ENCODE measurements around the gene CLK3. TPM values are rescaled to one million over a fixed set of nuclear protein-coding genes. Genes with fewer than 3 reads are reported as not detected.

Gene CLK3
- polyA plus RNA-seq, 2 of the 4 experiments (the other 2 are of a cell fraction) = 35.7 to 48.2 TPM

DNA sequence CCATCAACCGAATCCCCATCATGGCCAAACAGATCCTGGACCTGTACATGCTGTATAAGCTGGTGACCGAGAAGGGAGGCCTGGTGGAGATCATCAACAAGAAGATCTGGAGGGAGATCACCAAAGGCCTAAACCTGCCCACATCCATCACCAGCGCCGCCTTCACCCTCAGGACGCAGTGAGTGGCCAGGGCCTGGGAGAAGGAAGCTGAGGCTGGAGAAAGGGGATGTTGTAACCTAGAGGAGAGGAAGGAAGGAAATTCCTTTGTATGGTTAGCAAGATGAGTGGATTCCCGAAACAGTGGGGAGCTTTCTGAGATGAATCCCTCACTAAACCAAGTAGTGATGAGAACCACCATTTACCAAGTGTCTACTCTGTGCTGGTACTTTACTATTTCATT lies 25.8 kb upstream of the CLK3 start:
- CTCF ChIA-PET = interaction anchor here (0.7 kb wide), 1 partner anchor 15 kb away, joined by 3 read pairs; no protein-coding TSS in a partner anchor
- POLR2A ChIA-PET = no interaction called here
- no peaks in the 10 kb centered on the region for H3K4me1 ChIP-seq
- FAIRE-seq (no peak), ATAC-seq (no peak), DNase-seq (ENCODE audit: low read depth in 1 of 2, low spot score in 1 of 2) (no peak)
- H3K4me3 ChIP-seq = no peak overlapping the region
- no peaks in the 10 kb centered on the region for H3K9me3 ChIP-seq
- no peak overlapping the region for H3K4me2 ChIP-seq
- no peak overlapping the region for H3K27ac ChIP-seq
- TF ChIP-seq SREBF2 (IDR thresholded peaks at IDR 0.05) (no peak), RARB (CRISPR knock-in tag; IDR thresholded peaks at IDR 0.05) (no peak), BHLHE40 (IDR thresholded peaks at IDR 0.05; ENCODE audit: low read depth, low read length) (no peak), CEBPB (IDR thresholded peaks at IDR 0.05) (no peak)
- TF ChIP-seq, protein P1, sequence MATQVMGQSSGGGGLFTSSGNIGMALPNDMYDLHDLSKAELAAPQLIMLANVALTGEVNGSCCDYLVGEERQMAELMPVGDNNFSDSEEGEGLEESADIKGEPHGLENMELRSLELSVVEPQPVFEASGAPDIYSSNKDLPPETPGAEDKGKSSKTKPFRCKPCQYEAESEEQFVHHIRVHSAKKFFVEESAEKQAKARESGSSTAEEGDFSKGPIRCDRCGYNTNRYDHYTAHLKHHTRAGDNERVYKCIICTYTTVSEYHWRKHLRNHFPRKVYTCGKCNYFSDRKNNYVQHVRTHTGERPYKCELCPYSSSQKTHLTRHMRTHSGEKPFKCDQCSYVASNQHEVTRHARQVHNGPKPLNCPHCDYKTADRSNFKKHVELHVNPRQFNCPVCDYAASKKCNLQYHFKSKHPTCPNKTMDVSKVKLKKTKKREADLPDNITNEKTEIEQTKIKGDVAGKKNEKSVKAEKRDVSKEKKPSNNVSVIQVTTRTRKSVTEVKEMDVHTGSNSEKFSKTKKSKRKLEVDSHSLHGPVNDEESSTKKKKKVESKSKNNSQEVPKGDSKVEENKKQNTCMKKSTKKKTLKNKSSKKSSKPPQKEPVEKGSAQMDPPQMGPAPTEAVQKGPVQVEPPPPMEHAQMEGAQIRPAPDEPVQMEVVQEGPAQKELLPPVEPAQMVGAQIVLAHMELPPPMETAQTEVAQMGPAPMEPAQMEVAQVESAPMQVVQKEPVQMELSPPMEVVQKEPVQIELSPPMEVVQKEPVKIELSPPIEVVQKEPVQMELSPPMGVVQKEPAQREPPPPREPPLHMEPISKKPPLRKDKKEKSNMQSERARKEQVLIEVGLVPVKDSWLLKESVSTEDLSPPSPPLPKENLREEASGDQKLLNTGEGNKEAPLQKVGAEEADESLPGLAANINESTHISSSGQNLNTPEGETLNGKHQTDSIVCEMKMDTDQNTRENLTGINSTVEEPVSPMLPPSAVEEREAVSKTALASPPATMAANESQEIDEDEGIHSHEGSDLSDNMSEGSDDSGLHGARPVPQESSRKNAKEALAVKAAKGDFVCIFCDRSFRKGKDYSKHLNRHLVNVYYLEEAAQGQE (IDR thresholded peaks at IDR 0.05) = no peak
- whole genome bisulfite sequencing (ENCODE audit: missing lambda C conversion rate) = 95% methylated on average over 6 of the region's 6 CpGs

DNA sequence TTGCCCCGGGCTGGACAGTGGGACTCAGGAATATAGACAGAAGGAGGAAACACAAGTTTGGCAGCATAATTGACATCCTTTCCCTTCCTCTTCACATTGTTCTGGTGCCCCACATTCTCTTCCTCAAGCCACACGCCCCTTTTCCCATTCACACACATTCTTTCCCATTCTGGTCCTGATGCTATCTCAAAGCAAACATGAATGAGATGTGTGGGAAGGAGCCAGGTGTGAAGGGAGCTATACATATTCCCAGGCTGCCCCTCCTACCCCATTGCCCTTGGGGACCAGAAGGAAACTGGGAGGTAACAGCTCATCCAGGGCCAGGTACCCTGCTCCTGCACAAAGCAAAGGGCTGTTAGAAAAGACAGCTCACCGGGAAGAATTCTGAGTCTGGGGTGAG lies 23.4 kb upstream of the CLK3 start:
- Histone ChIP-seq H3K4me1 (no peaks in the 10 kb centered on the region), H3K4me3 (no peak overlapping the region), H3K27ac (no peak overlapping the region), H3K9me3 (no peaks in the 10 kb centered on the region), H3K4me2 (no peak overlapping the region)
- no peak for FAIRE-seq
- no peak for TF ChIP-seq KDM1A (IDR thresholded peaks at IDR 0.05; ENCODE audit: low read depth)
- no peak for TF ChIP-seq POLR2AphosphoS2 (conservative IDR thresholded peaks at IDR 0.05; ENCODE audit: low read length)
- no peak for TF ChIP-seq HEYL (CRISPR knock-in tag; IDR thresholded peaks at IDR 0.05)
- no peak for TF ChIP-seq HOXA7 (CRISPR knock-in tag; IDR thresholded peaks at IDR 0.05)
- TF ChIP-seq EHF (CRISPR knock-in tag; IDR thresholded peaks at IDR 0.05) = no peak
- TF ChIP-seq SREBF2 (IDR thresholded peaks at IDR 0.05) = no peak
- TF ChIP-seq SMC3 (IDR thresholded peaks at IDR 0.05) = no peak
- TF ChIP-seq, protein P2, sequence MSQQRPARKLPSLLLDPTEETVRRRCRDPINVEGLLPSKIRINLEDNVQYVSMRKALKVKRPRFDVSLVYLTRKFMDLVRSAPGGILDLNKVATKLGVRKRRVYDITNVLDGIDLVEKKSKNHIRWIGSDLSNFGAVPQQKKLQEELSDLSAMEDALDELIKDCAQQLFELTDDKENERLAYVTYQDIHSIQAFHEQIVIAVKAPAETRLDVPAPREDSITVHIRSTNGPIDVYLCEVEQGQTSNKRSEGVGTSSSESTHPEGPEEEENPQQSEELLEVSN (IDR thresholded peaks at IDR 0.05; ENCODE audit: borderline replicate concordance, low read depth) = no peak
- TF ChIP-seq, protein P1 (IDR thresholded peaks at IDR 0.05) = no peak
- TF ChIP-seq, protein P3, sequence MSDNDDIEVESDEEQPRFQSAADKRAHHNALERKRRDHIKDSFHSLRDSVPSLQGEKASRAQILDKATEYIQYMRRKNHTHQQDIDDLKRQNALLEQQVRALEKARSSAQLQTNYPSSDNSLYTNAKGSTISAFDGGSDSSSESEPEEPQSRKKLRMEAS (IDR thresholded peaks at IDR 0.05) = no peak
- TF ChIP-seq NR3C1 (IDR thresholded peaks at IDR 0.05) = no peak
- no peak for TF ChIP-seq NFE2L2 (conservative IDR thresholded peaks at IDR 0.05; ENCODE audit: low read length)
- ChIA-PET CTCF (interaction anchor here (1.0 to 1.6 kb wide), 2 partner anchors 13 to 39 kb away, joined by 3 to 4 read pairs; no protein-coding TSS in a partner anchor), POLR2A (no interaction called here)
- no peak for DNase-seq (ENCODE audit: low read depth in 1 of 2, low spot score in 1 of 2)
- no peak for ATAC-seq
- 64% methylated on average over 3 of the region's 3 CpGs for WGBS (ENCODE audit: missing lambda C conversion rate)

DNA sequence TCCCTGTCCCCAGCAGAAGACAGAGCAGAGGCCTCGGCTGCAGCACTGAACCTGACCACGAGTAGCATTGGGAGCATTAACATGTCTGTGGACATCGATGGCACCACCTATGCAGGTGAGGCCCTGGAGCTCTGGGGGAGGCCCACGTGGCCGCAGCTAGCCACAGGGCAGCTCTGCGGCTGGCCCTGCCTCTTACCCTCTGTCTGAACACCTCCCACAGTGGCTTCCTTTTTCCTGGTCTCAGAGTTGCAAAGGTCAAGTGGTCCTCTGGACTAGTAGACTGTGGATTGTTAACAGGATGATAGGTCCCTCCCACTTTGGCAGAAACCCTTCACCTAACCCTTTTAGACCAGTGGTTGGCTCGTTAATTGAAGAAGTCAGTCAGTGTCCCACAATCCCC lies 22.5 kb upstream of the CLK3 start:
- TF ChIP-seq, protein P3 (IDR thresholded peaks at IDR 0.05) = no peak
- TF ChIP-seq RAD21 (conservative IDR thresholded peaks at IDR 0.05 in 1 of 2, IDR thresholded peaks at IDR 0.05 in 1 of 2) = no peak
- no peak for TF ChIP-seq HOXB5 (CRISPR knock-in tag; IDR thresholded peaks at IDR 0.05)
- no peak for TF ChIP-seq HEYL (CRISPR knock-in tag; IDR thresholded peaks at IDR 0.05)
- TF ChIP-seq NPAS2 (CRISPR knock-in tag; IDR thresholded peaks at IDR 0.05; ENCODE audit: borderline replicate concordance) = no peak
- TF ChIP-seq EP300 (IDR thresholded peaks at IDR 0.05) = no peak
- no peak for TF ChIP-seq ZSCAN20 (CRISPR knock-in tag; IDR thresholded peaks at IDR 0.05)
- TF ChIP-seq JUNB (IDR thresholded peaks at IDR 0.05) = no peak
- no peak for FAIRE-seq
- Histone ChIP-seq H3K4me3 (no peak overlapping the region), H3K27ac (no peak overlapping the region), H3K4me1 (peaks cover 4% of the 10 kb centered on the region; the same call in 2 of the 3 replicates), H3K9me3 (no peaks in the 10 kb centered on the region), H3K4me2 (no peak overlapping the region)
- ChIA-PET CTCF (interaction anchor here (0.9 kb wide), 1 partner anchor 44 kb away, joined by 3 read pairs; no protein-coding TSS in a partner anchor), POLR2A (no interaction called here)
- ATAC-seq = no peak
- no peak for DNase-seq (ENCODE audit: low read depth in 1 of 2, low spot score in 1 of 2)
- WGBS (ENCODE audit: missing lambda C conversion rate) = 81% methylated on average over 6 of the region's 7 CpGs
